ENCODE data around the gene PLCB4. TPM values are rescaled to one million over a fixed set of nuclear protein-coding genes. Genes with fewer than 3 reads are reported as not detected.

PLCB4 gene
- total RNA-seq, 1 donor from 2014 or later = 20.6 TPM

GRCh38 chr20:9339708-9340107, 270.8 kb downstream of the PLCB4 start:
- Histone ChIP-seq H3K4me1 (no peaks in the 10 kb centered on the region), H3K79me2 (ENCODE audit: low read depth) (no peaks in the 10 kb centered on the region), H3K4me3 (no peak overlapping the region), H3K27me3 (no peaks in the 10 kb centered on the region), H3K27ac (no peak overlapping the region), H2AFZ (replicated peaks) (no peak overlapping the region), H3K9me3 (ENCODE audit: low read depth) (no peaks in the 10 kb centered on the region), H3K36me3 (no peaks in the 10 kb centered on the region), H3K4me2 (no peak overlapping the region), H3F3A (ENCODE audit: low read depth) (no peaks in the 10 kb centered on the region), H3K9ac (no peak overlapping the region), H4K20me1 (ENCODE audit: low read depth) (no peaks in the 10 kb centered on the region)
- no peak for DNase-seq (ENCODE audit: low spot score)
- TF ChIP-seq CTCF (IDR thresholded peaks at IDR 0.05) = no peak
- TF ChIP-seq EZH2phosphoT487 (IDR thresholded peaks at IDR 0.05) = no peak
- no peak for TF ChIP-seq EZH2 (IDR thresholded peaks at IDR 0.05)
- Mint-ChIP-seq H3K27ac (no peak overlapping the region), H3K4me3 (no peak overlapping the region), H3K27me3 (ENCODE audit: insufficient read depth, low read depth) (no peaks in the 10 kb centered on the region), H3K4me1 (no peaks in the 10 kb centered on the region), H3K36me3 (peaks cover 7% of the 10 kb centered on the region), H3K9me3 (no peaks in the 10 kb centered on the region)

- H3K9me3 ChIP-seq (ENCODE audit: low read depth) = no peaks in the 10 kb centered on the region
- no peaks in the 10 kb centered on the region for H3F3A ChIP-seq (ENCODE audit: low read depth)
- H4K20me1 ChIP-seq (ENCODE audit: low read depth) = no peaks in the 10 kb centered on the region
- TF ChIP-seq CTCF (IDR thresholded peaks at IDR 0.05) (no peak), EZH2 (IDR thresholded peaks at IDR 0.05) (no peak), EZH2phosphoT487 (IDR thresholded peaks at IDR 0.05) (no peak)
- no peak overlapping the region for H3K27ac ChIP-seq
- H3K9ac ChIP-seq = no peak overlapping the region
- no peaks in the 10 kb centered on the region for H3K9me3 Mint-ChIP-seq
- H3K4me1 ChIP-seq = no peaks in the 10 kb centered on the region
- no peak overlapping the region for H3K4me3 Mint-ChIP-seq
- no peaks in the 10 kb centered on the region for H3K36me3 ChIP-seq
- H3K4me2 ChIP-seq = no peak overlapping the region
- peaks cover 7% of the 10 kb centered on the region for H3K36me3 Mint-ChIP-seq
- H3K27me3 Mint-ChIP-seq (ENCODE audit: insufficient read depth, low read depth) = no peaks in the 10 kb centered on the region
- no peaks in the 10 kb centered on the region for H3K27me3 ChIP-seq
- H3K27ac Mint-ChIP-seq = no peak overlapping the region
- H3K4me1 Mint-ChIP-seq = peaks cover 2% of the 10 kb centered on the region
- H3K79me2 ChIP-seq (ENCODE audit: low read depth) = no peaks in the 10 kb centered on the region
- DNase-seq (ENCODE audit: low spot score) = no peak
- H3K4me3 ChIP-seq = no peak overlapping the region
- no peak overlapping the region for H2AFZ ChIP-seq (replicated peaks)
Observed at GRCh38 chr20:9342651-9343050, 273.8 kb downstream of the PLCB4 start.

- H3K9me3 ChIP-seq (ENCODE audit: low read depth) = no peaks in the 10 kb centered on the region
- no peaks in the 10 kb centered on the region for H3K36me3 ChIP-seq
- TF ChIP-seq CTCF (IDR thresholded peaks at IDR 0.05) = no peak
- TF ChIP-seq EZH2phosphoT487 (IDR thresholded peaks at IDR 0.05) = no peak
- TF ChIP-seq EZH2 (IDR thresholded peaks at IDR 0.05) = no peak
- Mint-ChIP-seq H3K9me3 (no peaks in the 10 kb centered on the region), H3K4me3 (no peak overlapping the region), H3K4me1 (peaks cover 11% of the 10 kb centered on the region), H3K27ac (no peak overlapping the region), H3K36me3 (peaks cover 7% of the 10 kb centered on the region), H3K27me3 (ENCODE audit: insufficient read depth, low read depth) (no peaks in the 10 kb centered on the region)
- no peaks in the 10 kb centered on the region for H3F3A ChIP-seq (ENCODE audit: low read depth)
- no peak overlapping the region for H3K4me3 ChIP-seq
- H3K79me2 ChIP-seq (ENCODE audit: low read depth) = no peaks in the 10 kb centered on the region
- H3K4me2 ChIP-seq = no peak overlapping the region
- no peaks in the 10 kb centered on the region for H3K27me3 ChIP-seq
- H4K20me1 ChIP-seq (ENCODE audit: low read depth) = no peaks in the 10 kb centered on the region
- DNase-seq (ENCODE audit: low spot score) = no peak
- H3K27ac ChIP-seq = no peak overlapping the region
- no peak overlapping the region for H3K9ac ChIP-seq
- H3K4me1 ChIP-seq = no peaks in the 10 kb centered on the region
- H2AFZ ChIP-seq (replicated peaks) = no peak overlapping the region
Observed at GRCh38 chr20:9344083-9344920, 275.4 kb downstream of the PLCB4 start.
